Activated T-helper 9 cell treated with anti-CD3 and anti-CD28 coated beads, Interleukin-2, amount 50 U/mL, for 16 hours (primary cell): Measurements from ENCODE around the gene ARL13B.
"Not testable (repeated sequence)": the region's sequence is repeated elsewhere in the genome, so short reads cannot be mapped to it uniquely, and the experiment has no call there.

Experiments
- DNase-seq: peaks from one replicate; pipeline ENCODE4 v3.0.0-alpha.2; 2020; ENCODE audit warnings: low read depth

Gene ARL13B

DNA sequence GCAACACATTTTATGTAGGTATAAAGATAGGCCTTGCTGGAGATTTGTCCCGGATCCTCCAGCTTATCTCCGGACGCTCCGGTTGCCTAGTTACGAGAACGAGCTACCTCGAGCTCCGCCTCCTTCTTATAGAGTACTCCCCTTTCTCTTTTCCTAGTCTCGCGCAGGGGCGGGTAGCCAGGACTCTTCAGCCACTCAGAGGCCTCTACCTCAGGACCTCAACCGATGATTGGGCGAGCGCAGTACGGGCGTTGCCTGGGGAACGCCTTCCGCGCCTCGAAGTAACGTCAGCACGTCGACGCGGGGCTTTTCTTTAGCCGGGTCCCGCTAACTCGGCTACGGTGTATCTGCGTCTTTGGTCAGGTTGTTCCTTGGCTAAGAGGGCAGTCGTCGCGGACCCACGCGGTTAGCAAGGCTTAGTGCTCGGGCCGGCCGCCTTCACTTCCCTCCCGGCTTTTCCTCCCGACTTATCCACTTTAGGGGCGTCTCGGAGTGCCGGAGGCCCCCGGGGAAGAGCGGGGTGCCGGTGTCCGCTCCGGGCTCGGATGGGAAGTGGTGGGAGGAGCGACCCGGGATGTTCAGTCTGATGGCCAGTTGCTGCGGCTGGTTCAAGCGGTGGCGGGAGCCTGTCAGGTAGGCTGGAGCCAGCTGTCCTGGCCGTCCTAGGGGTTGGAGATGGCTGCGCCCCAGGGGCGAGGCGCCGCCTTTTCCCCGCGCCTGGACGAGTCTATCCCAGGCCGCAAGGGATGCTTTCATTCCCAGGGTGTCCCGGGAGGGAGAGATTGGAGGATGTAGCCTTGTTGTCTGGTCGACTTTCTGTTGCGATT, at the start of gene ARL13B:
TSS of gene ARL13B (plus strand) at position 306 of the 827 bp plus-strand sequence. CDS start at position 575, 269 bp downstream.
- DNase-seq: peak; percentile 88

GRCh38 chr3:93931597-93932229, 48.2 kb upstream of the ARL13B start:
- DNase-seq: no peak

DNA sequence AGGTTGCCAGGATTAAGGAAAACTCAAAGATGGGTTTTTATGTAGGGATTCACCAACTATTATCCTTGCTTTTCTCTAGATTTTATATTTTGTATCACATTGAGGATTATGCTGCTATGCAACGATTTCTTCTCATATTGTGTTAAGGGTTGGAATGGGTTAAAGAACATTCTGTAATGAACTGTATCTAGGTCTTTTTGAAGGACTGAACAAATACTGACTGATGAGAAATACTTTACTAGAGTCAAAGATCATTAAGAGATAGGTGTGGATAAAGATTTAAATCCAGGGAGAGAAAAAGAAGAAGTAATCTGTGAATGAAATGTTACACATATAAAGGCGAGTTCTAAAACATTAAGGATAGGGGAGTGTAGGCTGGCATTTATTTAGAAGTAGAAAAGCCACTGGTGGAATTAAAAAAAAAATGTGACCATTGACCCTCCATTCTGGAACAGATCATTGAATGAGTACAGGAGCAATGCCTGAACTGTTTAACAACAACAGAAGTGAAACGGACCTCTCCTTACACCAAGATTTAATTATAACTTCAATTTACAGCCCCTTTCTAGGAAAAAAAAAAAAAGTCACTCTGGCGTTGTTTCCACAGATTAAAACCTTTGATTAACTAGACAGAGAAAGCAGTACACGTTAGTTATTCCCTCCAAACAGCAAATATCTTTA, 45.4 kb upstream of the ARL13B start:
- no peak for DNase-seq

DNA sequence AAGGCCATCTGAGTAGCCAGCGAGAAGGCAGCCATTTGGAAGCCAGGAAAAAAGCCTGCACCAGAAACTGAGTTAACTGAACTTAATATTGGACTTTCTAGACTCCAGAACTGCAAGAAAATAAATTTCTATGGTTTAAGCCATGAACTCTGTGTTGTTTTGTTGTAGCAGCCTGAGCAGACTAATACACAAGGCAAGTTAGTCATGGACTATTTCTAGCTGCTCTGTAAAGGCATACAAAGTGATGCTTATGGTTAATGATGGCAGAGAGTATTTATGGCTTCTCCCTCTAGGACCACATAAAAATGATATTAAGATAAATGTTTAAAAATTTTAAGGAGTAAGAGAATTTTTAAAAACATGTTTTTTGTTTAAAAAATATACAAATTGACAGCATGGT, 43.4 kb upstream of the ARL13B start:
- no peak for DNase-seq

- not testable (repeated sequence) for DNase-seq
These were observed 42.5 kb upstream of the ARL13B start for GRCh38 chr3:93937485-93937884.

- DNase-seq: not testable (repeated sequence)
These were observed 30.0 kb upstream of the ARL13B start for GRCh38 chr3:93949958-93950357.

DNA sequence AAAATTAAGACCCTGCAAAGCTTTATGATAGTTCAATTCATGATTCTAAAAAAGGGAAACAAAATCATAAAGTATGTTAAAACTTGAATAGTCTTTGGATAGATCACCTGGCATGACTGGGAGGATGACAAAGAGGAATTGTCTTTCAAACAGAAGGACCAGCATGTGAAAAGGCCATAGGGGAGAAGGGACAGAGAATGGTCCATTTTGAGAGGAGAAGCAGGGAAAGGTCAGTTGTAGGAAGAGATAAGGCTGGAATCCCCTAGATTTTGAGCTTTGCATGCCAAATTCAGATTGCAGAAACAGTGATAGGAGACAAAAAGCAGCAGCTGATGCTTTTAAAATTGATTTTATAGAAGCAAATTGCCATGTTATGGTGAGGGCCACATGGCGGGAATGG, 18.9 kb upstream of the ARL13B start:
- DNase-seq: no peak

DNA sequence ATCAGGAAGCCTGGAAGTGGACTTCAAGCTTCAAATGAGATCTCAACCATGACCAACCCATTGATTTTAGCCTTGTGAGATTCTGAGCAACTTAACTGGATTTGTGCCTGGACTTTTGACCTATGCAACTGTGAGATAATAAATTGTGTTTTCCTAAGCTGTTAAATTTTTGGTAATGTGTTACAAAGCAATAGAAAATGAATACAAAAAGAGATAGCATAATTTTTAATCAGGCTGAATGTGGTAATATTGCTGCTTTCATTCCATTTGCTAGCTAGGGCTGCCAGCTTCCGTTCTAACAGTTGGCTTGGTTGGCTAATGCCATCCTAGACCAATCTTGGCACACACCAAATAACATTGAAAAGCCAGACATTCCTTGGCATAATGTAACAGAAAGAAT, 18.5 kb upstream of the ARL13B start:
- no peak for DNase-seq

DNA sequence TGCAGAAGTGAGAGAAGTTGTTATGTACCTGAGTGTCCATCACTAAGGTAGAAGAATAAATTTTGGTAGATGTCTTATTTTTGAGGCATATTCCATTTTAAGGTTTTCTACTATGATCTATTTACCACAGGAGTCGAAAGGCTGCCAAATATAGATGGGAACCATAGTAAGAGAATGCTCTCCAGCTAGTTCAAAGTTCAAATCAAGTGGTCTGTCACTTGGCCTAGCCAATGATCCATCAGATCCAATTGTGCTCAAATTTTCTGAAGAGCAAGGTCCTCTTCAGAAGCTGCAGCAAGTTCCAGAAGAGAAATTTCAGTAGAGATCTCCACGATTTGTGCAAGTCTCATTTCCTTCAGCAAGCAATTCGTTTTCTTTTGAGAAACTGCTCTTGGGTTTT, 17.2 kb upstream of the ARL13B start:
- DNase-seq: no peak

DNA sequence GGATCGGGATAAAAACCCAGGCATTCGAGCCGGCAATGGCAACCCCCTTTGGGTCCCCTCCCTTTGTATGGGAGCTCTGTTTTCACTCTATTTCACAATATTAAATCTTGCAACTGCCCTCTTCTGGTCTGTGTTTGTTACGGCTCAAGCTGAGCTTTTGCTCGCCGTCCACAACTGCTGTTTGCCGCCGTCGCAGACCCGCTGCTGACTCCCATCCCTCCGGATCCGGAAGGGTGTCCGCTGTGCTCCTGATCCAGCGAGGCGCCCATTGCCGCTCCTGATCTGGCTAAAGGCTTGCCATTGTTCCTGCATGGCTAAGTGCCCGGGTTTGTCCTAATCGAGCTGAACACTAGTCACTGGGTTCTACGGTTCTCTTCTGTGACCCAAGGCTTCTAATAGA, 14.8 kb upstream of the ARL13B start:
- DNase-seq: not testable (repeated sequence)

GRCh38 chr3:93969443-93969842, 10.5 kb upstream of the ARL13B start:
- no peak for DNase-seq

- DNase-seq: no peak
These were observed 10.0 kb upstream of the ARL13B start for GRCh38 chr3:93969997-93970396.

DNA sequence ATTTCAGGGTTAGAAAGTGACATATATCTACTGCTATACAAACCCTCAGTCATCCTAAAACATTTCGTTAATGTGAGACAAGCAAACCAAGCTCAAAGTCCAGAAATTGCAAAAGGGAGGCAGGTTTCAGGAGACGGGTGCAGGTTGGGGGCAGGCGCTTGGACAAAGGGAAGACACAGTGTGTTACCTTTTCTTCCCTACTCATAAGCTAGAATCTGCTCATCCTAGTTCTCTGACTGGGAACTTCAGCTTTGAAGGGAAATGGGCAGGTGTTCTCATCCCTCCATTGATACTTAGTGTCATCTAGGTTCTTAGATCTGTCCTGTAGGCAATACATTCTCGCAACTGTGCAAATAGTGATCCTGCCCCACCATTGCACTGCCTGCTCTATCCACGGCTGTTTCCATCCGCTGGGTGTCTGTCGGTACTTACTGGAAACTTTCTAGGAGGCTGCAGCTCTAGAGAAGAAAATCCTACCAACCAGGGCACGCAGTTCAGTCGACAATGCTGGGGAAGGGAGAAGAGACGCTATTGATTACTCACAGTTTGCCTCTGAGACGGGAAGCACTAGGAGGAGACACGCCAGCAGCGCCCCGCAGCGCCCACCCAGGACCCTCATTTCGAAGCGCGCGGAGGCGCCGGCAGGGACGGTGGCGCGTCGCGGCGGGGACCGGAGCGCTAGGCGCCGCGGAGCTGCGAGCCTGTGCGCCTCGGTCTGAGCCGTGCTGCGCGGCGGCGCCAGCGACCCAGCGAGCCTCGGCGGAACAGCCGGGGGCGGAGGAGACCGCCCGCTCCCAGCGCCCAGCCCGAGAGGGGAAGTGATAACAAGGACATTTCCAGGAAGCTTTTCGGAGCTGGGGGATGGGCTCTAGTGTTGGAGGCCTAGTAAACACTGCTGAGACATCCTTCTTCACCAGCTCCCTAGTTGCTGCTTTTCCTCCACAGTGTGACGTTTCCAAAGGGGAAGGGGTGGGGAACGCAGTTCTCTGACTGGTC, 6.5 kb upstream of the ARL13B start, which contains the start of gene PROS1:
TSS of gene PROS1 (minus strand) at position 766 of the 996 bp plus-strand sequence. CDS start at position 619, 147 bp downstream.
- peak; percentile 13 for DNase-seq

GRCh38 chr3:93981649-93982048, 1.7 kb downstream of the ARL13B start:
- no peak for DNase-seq

- DNase-seq: no peak
These were observed 3.5 kb downstream of the ARL13B start for GRCh38 chr3:93983408-93983807.

GRCh38 chr3:93984618-93985017, 4.7 kb downstream of the ARL13B start:
- DNase-seq: no peak

DNA sequence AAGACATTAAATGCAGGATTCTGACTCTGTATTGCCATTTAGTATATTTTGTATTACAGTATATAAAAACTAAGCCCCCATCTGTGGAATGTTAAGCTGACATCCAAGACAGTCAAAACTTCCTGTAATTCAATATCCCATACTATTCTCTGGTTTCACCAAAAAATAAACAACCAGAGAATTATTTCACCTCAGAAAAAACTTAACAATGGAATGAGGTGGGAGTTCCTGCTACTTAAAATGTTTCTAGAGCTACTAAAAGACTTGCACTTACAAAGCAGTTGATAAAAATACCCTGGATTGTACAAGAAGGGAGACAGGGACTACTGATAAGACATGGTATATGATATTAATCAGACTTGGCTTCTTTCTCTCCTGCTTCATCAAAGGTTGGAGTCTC, 8.3 kb downstream of the ARL13B start:
- DNase-seq: no peak

GRCh38 chr3:93988764-93989163, 8.8 kb downstream of the ARL13B start:
- DNase-seq: no peak

- DNase-seq: no peak
These were observed 9.3 kb downstream of the ARL13B start for GRCh38 chr3:93989241-93989640.

GRCh38 chr3:93991631-93992030, 11.7 kb downstream of the ARL13B start:
- no peak for DNase-seq

GRCh38 chr3:93992207-93992606, 12.3 kb downstream of the ARL13B start:
- no peak for DNase-seq

- DNase-seq: no peak
These were observed 14.1 kb downstream of the ARL13B start for GRCh38 chr3:93994056-93994455.
